GM23338 (cell line): ENCODE data around the gene VDR. TPM values are rescaled to one million over a fixed set of nuclear protein-coding genes. Genes with fewer than 3 reads are reported as not detected.

Source experiments
- ATAC-seq: fragments of 200-7000 bp; cut with Tn5 transposase; 3 replicates; pipeline ENCODE4 v1.9.1; 2020
- DNase-seq: peaks from one replicate; pipeline ENCODE4 v3.0.0-alpha.2; 2015; ENCODE audit warnings: low spot score
- H2AFZ ChIP-seq: fragments of 200-600 bp; sonication (generic); 2 replicates; pipeline ENCODE4 v1.8.0; 2016; ENCODE audit warnings: antibody characterized with exemption, mild to moderate bottlenecking, moderate library complexity
- H3F3A ChIP-seq: fragments of 200-600 bp; sonication (generic); replicated peaks from 2 replicates; pipeline ENCODE4 v1.8.0; 2017; ENCODE audit warnings: antibody characterized with exemption, mixed run types, low read depth
- H3K27ac ChIP-seq: fragments of 200-600 bp; sonication (generic); 2 replicates; pipeline ENCODE4 v1.6.1; 2016; ENCODE audit warnings: low read depth
- H3K27me3 ChIP-seq: fragments of 200-600 bp; sonication (generic); 2 replicates; pipeline ENCODE4 v1.8.0; 2016; ENCODE audit warnings: mild to moderate bottlenecking, mixed run types, moderate library complexity; ENCODE audit not compliant: insufficient read depth
- H3K36me3 ChIP-seq: fragments of 200-600 bp; sonication (generic); 2 replicates; pipeline ENCODE4 v1.8.0; 2016; ENCODE audit warnings: mild to moderate bottlenecking; ENCODE audit not compliant: insufficient read depth
- H3K4me1 ChIP-seq: fragments of 200-600 bp; sonication (generic); 2 replicates; pipeline ENCODE4 v1.8.0; 2016; ENCODE audit warnings: mild to moderate bottlenecking, moderate library complexity; ENCODE audit not compliant: insufficient read depth
- H3K4me2 ChIP-seq: fragments of 200-600 bp; sonication (generic); 2 replicates; pipeline ENCODE4 v1.7.1; 2017; ENCODE audit warnings: mixed run types
- H3K4me3 ChIP-seq: fragments of 200-600 bp; sonication (generic); 2 replicates; pipeline ENCODE4 v1.6.1; 2016; ENCODE audit warnings: mixed run types
- H3K79me2 ChIP-seq: fragments of 200-600 bp; sonication (generic); replicated peaks from 2 replicates; pipeline ENCODE4 v1.8.0; 2017; ENCODE audit warnings: mild to moderate bottlenecking; ENCODE audit not compliant: insufficient read depth
- H3K9me2 ChIP-seq: fragments of 200-600 bp; sonication (generic); 2 replicates; pipeline ENCODE4 v1.8.0; 2017; ENCODE audit not compliant: insufficient read depth
- H4K20me1 ChIP-seq: fragments of 200-600 bp; sonication (generic); replicated peaks from 2 replicates; pipeline ENCODE4 v1.8.0; 2017; ENCODE audit warnings: mild to moderate bottlenecking; ENCODE audit not compliant: insufficient read depth
- H3K27ac Mint-ChIP-seq: 2 replicates; pipeline ENCODE4 v1.8.0; 2020; ENCODE audit warnings: inconsistent platforms, mild to moderate bottlenecking, moderate library complexity, mixed read lengths
- H3K27me3 Mint-ChIP-seq: 3 replicates; pipeline ENCODE4 v1.8.0; 2022; ENCODE audit warnings: low read depth, mild to moderate bottlenecking, moderate library complexity, mixed read lengths, inconsistent platforms; ENCODE audit not compliant: insufficient read depth, poor library complexity
- H3K36me3 Mint-ChIP-seq: 3 replicates; pipeline ENCODE4 v1.8.0; 2021; ENCODE audit warnings: low read depth, mild to moderate bottlenecking, inconsistent platforms, moderate library complexity, mixed read lengths
- H3K4me1 Mint-ChIP-seq: 3 replicates; pipeline ENCODE4 v1.8.0; 2020; ENCODE audit warnings: mild to moderate bottlenecking, inconsistent platforms, mixed read lengths
- H3K4me3 Mint-ChIP-seq: 3 replicates; pipeline ENCODE4 v1.8.0; 2021; ENCODE audit warnings: moderate library complexity, mild to moderate bottlenecking, inconsistent platforms, mixed read lengths
- H3K9me3 Mint-ChIP-seq: 3 replicates; pipeline ENCODE4 v1.8.0; 2020; ENCODE audit warnings: moderate library complexity, mild to moderate bottlenecking, inconsistent platforms, mixed read lengths
- CREB1 ChIP-seq: fragments of 250-450 bp; sonication (Bioruptor Pico); IDR thresholded peaks from 2 replicates; pipeline ENCODE4 v1.5.0; 2020; ENCODE audit warnings: low read depth, mild to moderate bottlenecking, moderate library complexity
- ETS1 ChIP-seq: IDR thresholded peaks from 2 replicates; pipeline ENCODE4 v1.6.1; 2016; ENCODE audit warnings: antibody characterized with exemption
- EZH2 ChIP-seq: fragments of 200-600 bp; sonication (generic); IDR thresholded peaks from one replicate; pipeline ENCODE4 v1.8.0; 2017; ENCODE audit warnings: antibody characterized with exemption, mild to moderate bottlenecking, low read depth; ENCODE audit not compliant: unreplicated experiment
- EZH2phosphoT487 ChIP-seq: fragments of 200-600 bp; sonication (generic); IDR thresholded peaks from one replicate; pipeline ENCODE4 v1.8.1; 2018; ENCODE audit warnings: antibody characterized with exemption; ENCODE audit not compliant: unreplicated experiment
- JUNB ChIP-seq: IDR thresholded peaks from one replicate; pipeline ENCODE4 v1.6.1; 2016; ENCODE audit warnings: antibody characterized with exemption; ENCODE audit not compliant: unreplicated experiment
- NANOG ChIP-seq: IDR thresholded peaks from 2 replicates; pipeline ENCODE4 v1.6.1; 2016; ENCODE audit warnings: antibody characterized with exemption, borderline replicate concordance
- POLR2AphosphoS5 ChIP-seq: IDR thresholded peaks from 2 replicates; pipeline ENCODE4 v1.6.1; 2016; ENCODE audit warnings: antibody characterized with exemption, low read depth
- STAT1 ChIP-seq: IDR thresholded peaks from one replicate; pipeline ENCODE4 v1.6.1; 2016; ENCODE audit warnings: antibody characterized with exemption; ENCODE audit not compliant: unreplicated experiment
- ZNF114 ChIP-seq: fragments of 250-450 bp; sonication (Bioruptor Pico); IDR thresholded peaks from 2 replicates; pipeline ENCODE4 v1.5.0; 2020; ENCODE audit warnings: mild to moderate bottlenecking, moderate library complexity
- ZNF331 ChIP-seq: fragments of 250-450 bp; sonication (Bioruptor Pico); IDR thresholded peaks from 2 replicates; pipeline ENCODE4 v1.5.0; 2020; ENCODE audit warnings: low read depth, mild to moderate bottlenecking, moderate library complexity
- ZNF462 ChIP-seq: fragments of 250-450 bp; sonication (Bioruptor Pico); IDR thresholded peaks from 2 replicates; pipeline ENCODE4 v1.5.0; 2020; ENCODE audit warnings: mild to moderate bottlenecking, moderate library complexity
- polyA plus RNA-seq: library from polyadenylated mRNA; unstranded; fragments of >200 nt; fragmentation: Nextera tagmentation; extraction: Ambion mirVana; gene quantifications from 2 replicates; pipeline ENCODE4 v1.2.1, GENCODE V29; 2016
- total RNA-seq: library from RNA; depleted of rRNA; stranded (reverse); fragments of >200 nt; shearing (Covaris generic); gene quantifications from 2 replicates; pipeline ENCODE4 v1.2.3, GENCODE V29; 2014
- TF ChIP-seq, protein P1 (sequence below): IDR thresholded peaks from one replicate; pipeline ENCODE4 v1.6.1; 2018; ENCODE audit warnings: antibody characterized with exemption; ENCODE audit not compliant: unreplicated experiment

The VDR gene
- total and polyA plus RNA-seq, 2 experiments from 2014 or later: 0.37 to 1.4 TPM

DNA sequence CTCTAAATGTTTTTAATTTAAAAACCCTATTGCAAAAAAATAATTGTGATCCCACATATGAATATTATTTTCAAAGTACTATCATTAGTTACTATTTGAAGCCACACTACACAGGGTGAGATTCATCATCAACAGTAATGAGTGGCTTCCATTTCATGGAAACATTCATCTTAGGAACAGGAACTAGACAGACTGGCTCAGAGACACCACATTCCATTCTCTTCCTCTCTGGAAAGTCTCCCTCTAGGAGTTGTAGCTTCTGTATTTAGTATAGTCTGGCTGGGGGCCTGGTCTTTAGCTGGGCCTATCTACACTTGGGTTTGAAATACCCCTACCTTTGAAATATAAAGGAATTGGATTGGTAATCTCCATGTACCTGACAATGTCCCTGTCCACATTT, 6.2 kb upstream of the VDR start (continued):
- TF ChIP-seq ZNF462 (CRISPR knock-in tag) (no peak), ETS1 (no peak), NANOG (no peak), POLR2AphosphoS5 (no peak), JUNB (no peak)

- peaks cover 30% of the 10 kb centered on the region for H3K27me3 Mint-ChIP-seq
- no peaks in the 10 kb centered on the region for H3F3A ChIP-seq
- H3K9me3 Mint-ChIP-seq: peaks cover 4% of the 10 kb centered on the region; the same call in 1 of the 3 replicates
- H3K36me3 Mint-ChIP-seq: no peaks in the 10 kb centered on the region
- no peaks in the 10 kb centered on the region for H4K20me1 ChIP-seq
- H3K4me3 Mint-ChIP-seq: no peak overlapping the region
- H3K4me3 ChIP-seq: no peak overlapping the region
- ATAC-seq (no peak), DNase-seq (no peak)
- H3K9me2 ChIP-seq: peaks cover 3% of the 10 kb centered on the region; the same call in 1 of the 2 replicates
- H3K4me1 ChIP-seq: no peaks in the 10 kb centered on the region; the same call in 1 of the 2 replicates
- peaks cover 28% of the 10 kb centered on the region for H3K27me3 ChIP-seq
- no peaks in the 10 kb centered on the region for H3K36me3 ChIP-seq
- H3K27ac Mint-ChIP-seq: no peak overlapping the region
- peaks cover 5% of the 10 kb centered on the region; the same call in 1 of the 3 replicates for H3K4me1 Mint-ChIP-seq
- no peaks in the 10 kb centered on the region for H3K79me2 ChIP-seq
- H3K4me2 ChIP-seq: no peak overlapping the region
- H2AFZ ChIP-seq: no peak overlapping the region
- no peak overlapping the region for H3K27ac ChIP-seq
- TF ChIP-seq, protein P1, sequence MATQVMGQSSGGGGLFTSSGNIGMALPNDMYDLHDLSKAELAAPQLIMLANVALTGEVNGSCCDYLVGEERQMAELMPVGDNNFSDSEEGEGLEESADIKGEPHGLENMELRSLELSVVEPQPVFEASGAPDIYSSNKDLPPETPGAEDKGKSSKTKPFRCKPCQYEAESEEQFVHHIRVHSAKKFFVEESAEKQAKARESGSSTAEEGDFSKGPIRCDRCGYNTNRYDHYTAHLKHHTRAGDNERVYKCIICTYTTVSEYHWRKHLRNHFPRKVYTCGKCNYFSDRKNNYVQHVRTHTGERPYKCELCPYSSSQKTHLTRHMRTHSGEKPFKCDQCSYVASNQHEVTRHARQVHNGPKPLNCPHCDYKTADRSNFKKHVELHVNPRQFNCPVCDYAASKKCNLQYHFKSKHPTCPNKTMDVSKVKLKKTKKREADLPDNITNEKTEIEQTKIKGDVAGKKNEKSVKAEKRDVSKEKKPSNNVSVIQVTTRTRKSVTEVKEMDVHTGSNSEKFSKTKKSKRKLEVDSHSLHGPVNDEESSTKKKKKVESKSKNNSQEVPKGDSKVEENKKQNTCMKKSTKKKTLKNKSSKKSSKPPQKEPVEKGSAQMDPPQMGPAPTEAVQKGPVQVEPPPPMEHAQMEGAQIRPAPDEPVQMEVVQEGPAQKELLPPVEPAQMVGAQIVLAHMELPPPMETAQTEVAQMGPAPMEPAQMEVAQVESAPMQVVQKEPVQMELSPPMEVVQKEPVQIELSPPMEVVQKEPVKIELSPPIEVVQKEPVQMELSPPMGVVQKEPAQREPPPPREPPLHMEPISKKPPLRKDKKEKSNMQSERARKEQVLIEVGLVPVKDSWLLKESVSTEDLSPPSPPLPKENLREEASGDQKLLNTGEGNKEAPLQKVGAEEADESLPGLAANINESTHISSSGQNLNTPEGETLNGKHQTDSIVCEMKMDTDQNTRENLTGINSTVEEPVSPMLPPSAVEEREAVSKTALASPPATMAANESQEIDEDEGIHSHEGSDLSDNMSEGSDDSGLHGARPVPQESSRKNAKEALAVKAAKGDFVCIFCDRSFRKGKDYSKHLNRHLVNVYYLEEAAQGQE: no peak
- no peak for TF ChIP-seq EZH2phosphoT487
- TF ChIP-seq ZNF114 (CRISPR knock-in tag): no peak
- no peak for TF ChIP-seq STAT1
- TF ChIP-seq EZH2: no peak
- no peak for TF ChIP-seq ZNF331 (CRISPR knock-in tag)
- no peak for TF ChIP-seq CREB1 (CRISPR knock-in tag)
- TF ChIP-seq JUNB: no peak
These were observed 5.7 kb upstream of the VDR start for GRCh38 chr12:47910486-47910885.
